GM21717 (cell line): ENCODE data around the gene AHCYL1.
"Not testable (repeated sequence)": the region's sequence is repeated elsewhere in the genome, so short reads cannot be mapped to it uniquely, and the experiment has no call there.

ENCODE experiments used
- ATAC-seq: cut with Tn5 transposase; IDR thresholded peaks from one replicate; pipeline ENCODE4 v1.9.1; 2021; ENCODE audit warnings: mild to moderate bottlenecking, moderate library complexity; ENCODE audit not compliant: unreplicated experiment

The AHCYL1 gene

GRCh38 chr1:109996476-109996875, 11.9 kb downstream of the AHCYL1 start:
- ATAC-seq: no peak

- no peak for ATAC-seq
Observed at GRCh38 chr1:109997204-109997866, 12.8 kb downstream of the AHCYL1 start.

GRCh38 chr1:109997867-109998229, 13.3 kb downstream of the AHCYL1 start:
- ATAC-seq: no peak

- ATAC-seq: no peak
Observed at GRCh38 chr1:110002695-110003094, 18.1 kb downstream of the AHCYL1 start.

GRCh38 chr1:110003747-110004428, 19.3 kb downstream of the AHCYL1 start:
- no peak for ATAC-seq

- no peak for ATAC-seq
Observed at GRCh38 chr1:110004583-110004982, 20.0 kb downstream of the AHCYL1 start.

GRCh38 chr1:110005971-110006370, 21.4 kb downstream of the AHCYL1 start:
- no peak for ATAC-seq

GRCh38 chr1:110006516-110006915, 22.0 kb downstream of the AHCYL1 start:
- no peak for ATAC-seq

GRCh38 chr1:110007046-110007830, 22.7 kb downstream of the AHCYL1 start:
- ATAC-seq: no peak

- no peak for ATAC-seq
Observed at GRCh38 chr1:110008971-110009565, 24.5 kb downstream of the AHCYL1 start.

- peak; percentile 95 for ATAC-seq
Observed at GRCh38 chr1:110011527-110012041, 27.0 kb downstream of the AHCYL1 start.

- ATAC-seq: peak; percentile 59
Observed at GRCh38 chr1:110012100-110012780, 27.7 kb downstream of the AHCYL1 start.

- ATAC-seq: no peak
Observed at GRCh38 chr1:110017792-110018191, 33.2 kb downstream of the AHCYL1 start.

GRCh38 chr1:110018396-110018795, 33.8 kb downstream of the AHCYL1 start:
- ATAC-seq: no peak

- ATAC-seq: no peak
Observed at GRCh38 chr1:110019770-110020169, 35.2 kb downstream of the AHCYL1 start.

GRCh38 chr1:110021285-110021684, 36.7 kb downstream of the AHCYL1 start:
- ATAC-seq: no peak

- ATAC-seq: no peak
Observed at GRCh38 chr1:110024613-110025012, 40.0 kb downstream of the AHCYL1 start.

- not testable (repeated sequence) for ATAC-seq
Observed at GRCh38 chr1:110030687-110031086, 46.1 kb downstream of the AHCYL1 start.

GRCh38 chr1:110032327-110032726, 47.8 kb downstream of the AHCYL1 start:
- no peak for ATAC-seq

GRCh38 chr1:110033421-110033820, 48.9 kb downstream of the AHCYL1 start:
- ATAC-seq: no peak

- ATAC-seq: no peak
Observed at GRCh38 chr1:110034040-110034450, 49.5 kb downstream of the AHCYL1 start.
